GM12891 (cell line): ENCODE measurements around the gene PDZD2.

Experiments used
- POLR2A ChIP-seq: IDR thresholded peaks from 2 replicates; pipeline ENCODE4 v1.6.1; 2011; ENCODE audit warnings: low read depth, low read length, control low read depth
- POLR2AphosphoS5 ChIP-seq: IDR thresholded peaks from 2 replicates; pipeline ENCODE4 v1.6.1; 2011; ENCODE audit warnings: low read depth, low read length, control low read depth
- POU2F2 ChIP-seq: IDR thresholded peaks from 2 replicates; pipeline ENCODE4 v1.6.1; 2011; ENCODE audit warnings: low read depth, mild to moderate bottlenecking, control low read depth, low read length, moderate library complexity
- SPI1 ChIP-seq: IDR thresholded peaks from 2 replicates; pipeline ENCODE4 v1.6.1; 2011; ENCODE audit warnings: low read depth, low read length, control low read depth
- TAF1 ChIP-seq: IDR thresholded peaks from 2 replicates; pipeline ENCODE4 v1.6.1; 2011; ENCODE audit warnings: low read depth, low read length, control low read depth

- no peak for TF ChIP-seq POLR2AphosphoS5
- TF ChIP-seq POLR2A: no peak
- TF ChIP-seq TAF1: no peak
- TF ChIP-seq SPI1: no peak
- no peak for TF ChIP-seq POU2F2
These were observed 399.6 kb downstream of the PDZD2 start for GRCh38 chr5:32038523-32038922.
